Left lung (tissue), 10 donors: ENCODE results near the gene MLPH. TPM values are rescaled to one million over a fixed set of nuclear protein-coding genes. Genes with fewer than 3 reads are reported as not detected.

ENCODE experiments used
- ATAC-seq: fragments of 200-7000 bp; cut with Tn5 transposase; one replicate; pipeline ENCODE4 v1.9.1; 2020; ENCODE audit warnings: moderate library complexity
- DNase-seq, 4 donors: peaks; one replicate each; pipeline ENCODE4 v3.0.0-alpha.2; 2013 to 2020
- H3K27ac ChIP-seq, 2 donors: fragments of 200-600 bp; sonication (generic) in 1 of 2; one replicate each; pipeline versions ENCODE4 v1.5.0 to v1.8.0; 2020 to 2021
- H3K27me3 ChIP-seq, 2 donors: fragments of 200-600 bp; sonication (generic) in 1 of 2; one replicate each; pipeline versions ENCODE4 v1.5.0 to v1.8.0; 2020 to 2021
- H3K36me3 ChIP-seq, 2 donors: fragments of 200-600 bp; sonication (generic) in 1 of 2; one replicate each; pipeline versions ENCODE4 v1.5.0 to v1.8.0; 2020 to 2021
- H3K4me1 ChIP-seq, 2 donors: fragments of 200-600 bp; one replicate each; pipeline ENCODE4 v1.8.0; 2021
- H3K4me3 ChIP-seq, 2 donors: fragments of 200-600 bp; sonication (generic) in 1 of 2; one replicate each; pipeline versions ENCODE4 v1.5.0 to v1.8.0; 2020 to 2021; ENCODE audit warnings: mild to moderate bottlenecking in 1 of 2
- H3K9me3 ChIP-seq, 2 donors: fragments of 200-600 bp; sonication (generic) in 1 of 2; one replicate each; pipeline versions ENCODE4 v1.5.0 to v1.8.0; 2020 to 2021
- intact Hi-C, 2 donors: fragments of 100-400 bp; cut with DNase I; formaldehyde crosslinking; loops; one replicate each; pipeline versions ENCODE4 v1.11.2 to v1.14.2; 2022
- polyA plus RNA-seq, 6 donors: library from polyadenylated mRNA; unstranded; fragments of 120-200 nt; gene quantifications; one replicate each; pipeline ENCODE4 v1.2.1, GENCODE V29; 2013; ENCODE audit not compliant: insufficient read length in 6 of 6
- total RNA-seq, 2 donors: library from RNA; stranded (reverse); fragmentation: NEBNext Ultra II Directional; extraction: Animal tissue kit (Norgen Biotek cat#: 25700); gene quantifications; one replicate each; pipeline ENCODE4 v1.2.1, GENCODE V29; 2021
- TF ChIP-seq, protein P1 (sequence below), 2 donors: fragments of 200-600 bp; sonication (generic) in 1 of 2; IDR thresholded peaks; one replicate each; pipeline versions ENCODE4 v1.5.0 to v1.8.0; 2021; ENCODE audit warnings: antibody characterized with exemption in 2 of 2
- donor health status: DM: no; HTN: yes; CAD: no.
- donor health status: DM: no; HTN: no; CAD: no.

The MLPH gene
- total and polyA plus RNA-seq, 8 donors, result 1.9 to 296 (median 3.2) TPM

DNA sequence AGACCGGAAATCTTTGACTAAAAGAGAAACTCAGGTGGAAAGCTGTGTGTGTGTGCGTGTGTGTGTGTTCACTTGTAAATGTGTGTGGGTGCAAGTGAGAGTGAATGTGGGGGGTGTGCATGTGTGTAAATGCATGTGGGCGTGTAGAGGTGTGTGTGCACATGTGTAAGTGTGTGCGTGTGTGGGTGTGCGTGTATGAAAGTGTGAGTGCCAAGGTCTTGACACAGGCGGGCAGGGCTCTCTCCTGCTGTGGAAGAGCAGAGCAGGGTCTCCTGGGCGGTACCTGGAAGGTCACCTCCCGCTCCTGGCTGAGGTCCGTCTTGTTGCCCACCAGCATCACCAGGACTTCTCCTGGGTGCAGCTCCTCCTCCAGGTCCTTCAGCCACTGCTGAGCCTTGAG lies 89.9 kb downstream of the MLPH start:
- Histone ChIP-seq H3K36me3 (no peaks in the 10 kb centered on the region), H3K27me3 (no peaks in the 10 kb centered on the region), H3K27ac (no peak overlapping the region), H3K9me3 (no peaks in the 10 kb centered on the region), H3K4me3 (no peak overlapping the region), H3K4me1 (peaks cover 4 to 17% of the 10 kb centered on the region in 2 donors)
- TF ChIP-seq, protein P1, sequence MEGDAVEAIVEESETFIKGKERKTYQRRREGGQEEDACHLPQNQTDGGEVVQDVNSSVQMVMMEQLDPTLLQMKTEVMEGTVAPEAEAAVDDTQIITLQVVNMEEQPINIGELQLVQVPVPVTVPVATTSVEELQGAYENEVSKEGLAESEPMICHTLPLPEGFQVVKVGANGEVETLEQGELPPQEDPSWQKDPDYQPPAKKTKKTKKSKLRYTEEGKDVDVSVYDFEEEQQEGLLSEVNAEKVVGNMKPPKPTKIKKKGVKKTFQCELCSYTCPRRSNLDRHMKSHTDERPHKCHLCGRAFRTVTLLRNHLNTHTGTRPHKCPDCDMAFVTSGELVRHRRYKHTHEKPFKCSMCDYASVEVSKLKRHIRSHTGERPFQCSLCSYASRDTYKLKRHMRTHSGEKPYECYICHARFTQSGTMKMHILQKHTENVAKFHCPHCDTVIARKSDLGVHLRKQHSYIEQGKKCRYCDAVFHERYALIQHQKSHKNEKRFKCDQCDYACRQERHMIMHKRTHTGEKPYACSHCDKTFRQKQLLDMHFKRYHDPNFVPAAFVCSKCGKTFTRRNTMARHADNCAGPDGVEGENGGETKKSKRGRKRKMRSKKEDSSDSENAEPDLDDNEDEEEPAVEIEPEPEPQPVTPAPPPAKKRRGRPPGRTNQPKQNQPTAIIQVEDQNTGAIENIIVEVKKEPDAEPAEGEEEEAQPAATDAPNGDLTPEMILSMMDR (IDR thresholded peaks at IDR 0.05), result no peak
- ATAC-seq (no peak), DNase-seq (no peak)
- intact Hi-C loops, result no loop called here

DNA sequence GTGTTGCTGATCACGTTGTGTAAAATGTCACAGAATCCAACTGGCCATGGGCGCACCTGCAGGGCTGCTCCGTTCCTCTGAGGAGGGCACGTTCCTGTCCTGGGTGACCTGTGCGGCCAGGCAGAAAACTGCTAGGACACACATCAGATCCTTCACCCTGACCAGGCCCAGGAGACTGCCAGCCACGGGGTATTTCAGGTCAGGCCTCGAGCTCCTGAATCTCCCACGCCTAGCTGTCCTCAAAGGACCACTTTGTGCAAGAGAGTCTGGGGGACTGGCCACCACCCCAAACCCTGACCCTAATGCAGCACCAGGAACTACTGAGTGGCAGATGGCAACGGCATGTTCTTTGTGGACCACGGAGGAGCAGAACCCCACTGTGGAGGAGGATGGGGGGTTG lies 90.4 kb downstream of the MLPH start:
- TF ChIP-seq, protein P1 (IDR thresholded peaks at IDR 0.05), result no peak
- ATAC-seq, result no peak

DNA sequence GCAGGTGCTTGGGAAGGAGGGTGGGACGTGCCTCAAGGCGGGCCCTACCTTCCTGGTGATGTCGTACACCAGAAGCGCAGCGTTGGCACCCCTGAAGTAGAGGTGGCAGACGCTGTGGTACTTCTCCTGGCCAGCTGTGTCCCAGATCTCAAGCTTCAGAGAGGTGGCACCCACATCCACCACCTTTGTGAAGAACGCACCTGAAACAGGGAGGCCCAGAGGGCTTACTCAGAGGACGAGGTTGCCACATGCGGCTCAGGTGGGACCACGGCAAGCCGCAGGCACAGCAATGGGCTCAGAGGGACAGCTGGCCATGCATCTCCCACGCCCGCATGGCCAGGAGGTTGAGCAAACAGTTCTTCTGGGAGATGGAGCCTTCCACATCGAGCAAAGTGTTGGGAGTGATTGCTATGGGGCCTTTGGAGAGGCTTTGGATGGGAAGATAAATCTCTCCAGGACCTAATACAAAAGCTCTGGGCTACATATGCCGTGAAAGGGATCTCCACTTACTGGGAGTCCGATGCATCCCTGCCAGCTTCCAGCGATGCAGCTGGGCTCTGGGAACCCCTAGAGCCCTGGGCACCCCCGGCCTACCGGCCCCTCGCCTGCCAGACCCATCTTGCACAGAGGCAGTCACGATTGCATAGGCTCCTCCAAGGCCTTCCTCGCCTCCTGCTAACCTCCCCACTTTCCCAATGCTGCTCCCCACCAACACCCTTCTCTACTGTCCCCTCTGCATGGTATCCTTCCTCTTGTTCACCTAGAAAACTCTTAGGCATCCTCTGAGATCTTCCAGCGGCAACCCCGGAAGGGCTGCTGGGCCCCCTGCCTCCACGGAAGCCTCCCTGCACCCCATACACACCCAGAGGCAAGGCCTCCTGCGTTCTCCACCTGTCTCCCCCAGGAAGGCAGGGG lies 91.2 kb downstream of the MLPH start:
- H3K36me3 ChIP-seq, result no peaks in the 10 kb centered on the region
- TF ChIP-seq, protein P1 (IDR thresholded peaks at IDR 0.05), result no peak
- no peaks in the 10 kb centered on the region for H3K27me3 ChIP-seq
- peak in 1 of 4 donors; percentile 33 for DNase-seq
- intact Hi-C loops, result no loop called here
- no peak overlapping the region for H3K4me3 ChIP-seq
- no peaks in the 10 kb centered on the region for H3K9me3 ChIP-seq
- no peak for ATAC-seq
- no peak overlapping the region for H3K27ac ChIP-seq
- H3K4me1 ChIP-seq, result peaks cover 0 to 16% of the 10 kb centered on the region in 2 donors

More for the DNA sequence above, 90.4 kb downstream of the MLPH start:
- H3K27me3 ChIP-seq, result no peaks in the 10 kb centered on the region
- no peaks in the 10 kb centered on the region for H3K9me3 ChIP-seq
- no peak overlapping the region for H3K4me3 ChIP-seq
- DNase-seq, result no peak
- intact Hi-C loops, result no loop called here
- peaks cover 0 to 17% of the 10 kb centered on the region in 2 donors for H3K4me1 ChIP-seq
- no peaks in the 10 kb centered on the region for H3K36me3 ChIP-seq
- H3K27ac ChIP-seq, result no peak overlapping the region

DNA sequence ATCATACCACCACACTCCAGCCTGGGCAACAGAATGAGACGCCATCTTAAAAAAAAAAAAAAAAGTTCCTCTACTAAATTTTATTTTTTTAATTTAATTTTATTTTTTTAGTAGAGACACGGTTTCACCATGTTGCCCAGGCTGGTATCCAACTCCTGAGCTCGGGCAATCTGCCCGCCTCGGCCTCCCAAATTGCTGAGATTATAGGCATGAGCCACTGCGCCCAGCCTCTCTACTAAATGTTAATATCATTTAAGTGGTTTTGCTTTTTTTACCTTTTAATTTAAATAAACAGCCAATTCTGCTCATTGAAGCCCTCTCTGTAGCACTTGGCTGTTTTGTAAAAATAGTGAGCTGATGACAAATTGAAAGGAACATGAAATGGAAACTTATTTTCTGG lies 94.3 kb downstream of the MLPH start:
- Histone ChIP-seq H3K9me3 (no peaks in the 10 kb centered on the region), H3K4me3 (no peak overlapping the region), H3K27ac (no peak overlapping the region), H3K36me3 (no peaks in the 10 kb centered on the region), H3K27me3 (no peaks in the 10 kb centered on the region), H3K4me1 (peaks cover 0 to 11% of the 10 kb centered on the region in 2 donors)
- intact Hi-C loops, result loop anchor here in 1 of 2 donors (10.0 kb wide), 1 partner anchor 163 kb away; no protein-coding TSS in a partner anchor
- TF ChIP-seq, protein P1 (IDR thresholded peaks at IDR 0.05), result no peak
- ATAC-seq (no peak), DNase-seq (peak in 1 of 4 donors; percentile 34)
